GM12878 (cell line): Measurements from ENCODE around the gene GRPEL2. TPM values are rescaled to one million over a fixed set of nuclear protein-coding genes. Genes with fewer than 3 reads are reported as not detected.

ENCODE experiments used
- ATAC-seq: fragments of 200-7000 bp; cut with Tn5 transposase; 3 replicates; pipeline ENCODE4 v1.9.1; 2020; ENCODE audit warnings: mild to moderate bottlenecking, moderate library complexity
- BruUV-seq: library from RNA; stranded (reverse); fragments of 400-500 nt; replicated peaks from 2 replicates; lab custom pipeline; 2021; lab: Mats Ljungman, UMichigan
- CTCF ChIA-PET: fragments of 300-600 bp; sonication (Branson Sonifier 250); formaldehyde crosslinking; extraction: SDS; loops from one replicate; lab custom pipeline; 2021; ENCODE audit warnings: inconsistent platforms; lab: Yijun Ruan, JAX
- POLR2A ChIA-PET: fragments of 350-600 bp; formaldehyde crosslinking; extraction: SDS; loops from one replicate; lab custom pipeline; 2021; ENCODE audit warnings: inconsistent platforms; lab: Charles Lee
- RAD21 ChIA-PET: fragments of 300-600 bp; sonication (Branson Sonifier 250); formaldehyde crosslinking; loops from one replicate; lab custom pipeline; 2023; ENCODE audit warnings: antibody characterized with exemption; ENCODE audit not compliant: unreplicated experiment; lab: Charles Lee
- SMC1A ChIA-PET: fragments of 300-600 bp; sonication (Branson Sonifier 250); formaldehyde crosslinking; loops from one replicate; lab custom pipeline; 2023; ENCODE audit not compliant: unreplicated experiment, uncharacterized antibody; lab: Charles Lee
- DNase-seq: peaks from one replicate; pipeline ENCODE4 v3.0.0-alpha.2; 2011; ENCODE audit warnings: low read depth, low spot score
- FAIRE-seq: peaks from 3 replicates; lab custom pipeline; 2011; peaks lifted over from hg19 to GRCh38; lab: Jason Lieb, UNC
- H2AFZ ChIP-seq: 2 replicates; pipeline ENCODE4 v1.6.0; 2011; ENCODE audit warnings: low read depth, low read length, control low read depth; ENCODE audit not compliant: control insufficient read depth
- H3K27ac ChIP-seq: 2 replicates; pipeline ENCODE4 v1.5.1; 2011; ENCODE audit warnings: control low read depth; ENCODE audit not compliant: control insufficient read depth, insufficient read depth
- H3K27me3 ChIP-seq, 2 experiments: replicated peaks in 1 of 2; 2 replicates each; pipeline versions ENCODE4 v1.6.0 to v1.6.1; 2011; ENCODE audit warnings: low read length in 1 of 2; ENCODE audit not compliant: control insufficient read depth in 2 of 2, insufficient read depth in 2 of 2
- H3K36me3 ChIP-seq, 2 experiments: 2 replicates each; pipeline ENCODE4 v1.5.1; 2011; ENCODE audit warnings: low read length in 1 of 2; ENCODE audit not compliant: control insufficient read depth in 2 of 2, insufficient read depth in 2 of 2
- H3K4me1 ChIP-seq: 2 replicates; pipeline ENCODE4 v1.6.1; 2011; ENCODE audit warnings: mild to moderate bottlenecking, low read length, moderate library complexity, mixed read lengths; ENCODE audit not compliant: control insufficient read depth, insufficient read depth
- H3K4me2 ChIP-seq: 2 replicates; pipeline ENCODE4 v1.6.0; 2011; ENCODE audit warnings: control low read depth; ENCODE audit not compliant: control insufficient read depth, insufficient read depth
- H3K4me3 ChIP-seq: fragments of 200-600 bp; sonication (generic); 2 replicates; pipeline ENCODE4 v1.5.1; 2016
- H3K79me2 ChIP-seq: 2 replicates; pipeline ENCODE4 v1.6.0; 2011; ENCODE audit warnings: low read length; ENCODE audit not compliant: control insufficient read depth, insufficient read depth
- H3K9ac ChIP-seq: 2 replicates; pipeline ENCODE4 v1.8.0; 2011; ENCODE audit warnings: low read length, control low read depth, mixed read lengths; ENCODE audit not compliant: control insufficient read depth, insufficient read depth
- H3K9me3 ChIP-seq: replicated peaks from 3 replicates; pipeline ENCODE4 v1.5.1; 2011; ENCODE audit warnings: mild to moderate bottlenecking, low read length; ENCODE audit not compliant: control insufficient read depth, insufficient read depth
- H4K20me1 ChIP-seq: 2 replicates; pipeline ENCODE4 v1.6.0; 2011; ENCODE audit not compliant: control insufficient read depth, insufficient read depth
- CEBPB ChIP-seq, 2 experiments: fragments of 150-350 bp in 1 of 2; IDR thresholded peaks; 2 replicates each; pipeline ENCODE4 v1.6.1; 2012 to 2014; ENCODE audit warnings: low read depth in 2 of 2, low read length in 2 of 2, borderline replicate concordance in 1 of 2, inconsistent platforms in 1 of 2
- DPF2 ChIP-seq: fragments of 450-650 bp; IDR thresholded peaks from 2 replicates; pipeline ENCODE4 v1.6.1; 2017; ENCODE audit warnings: mild to moderate bottlenecking
- LARP7 ChIP-seq: fragments of 450-650 bp; IDR thresholded peaks from 2 replicates; pipeline ENCODE4 v1.6.1; 2017; ENCODE audit warnings: mild to moderate bottlenecking
- RAD51 ChIP-seq: fragments of 450-650 bp; IDR thresholded peaks from 2 replicates; pipeline ENCODE4 v1.6.1; 2016; ENCODE audit warnings: moderate library complexity, mild to moderate bottlenecking, inconsistent platforms
- RFX5 ChIP-seq: IDR thresholded peaks from 2 replicates; pipeline ENCODE4 v1.6.1; 2011; ENCODE audit warnings: low read depth, low read length, improper control_type of control experiment
- SREBF1 ChIP-seq: IDR thresholded peaks from 2 replicates; pipeline ENCODE4 v1.6.1; 2012; ENCODE audit warnings: mild to moderate bottlenecking, low read length
- ZNF217 ChIP-seq: fragments of 450-650 bp; IDR thresholded peaks from 2 replicates; pipeline ENCODE4 v1.6.1; 2017; ENCODE audit warnings: antibody characterized with exemption, mild to moderate bottlenecking
- ZSCAN29 ChIP-seq: fragments of 450-650 bp; IDR thresholded peaks from 2 replicates; pipeline ENCODE4 v1.6.1; 2017; ENCODE audit warnings: mild to moderate bottlenecking, moderate library complexity
- WGBS: methylation state at CpG from one replicate; pipeline ENCODE4 v1.1.6; 2016; ENCODE audit warnings: low lambda C conversion rate; ENCODE audit not compliant: insufficient replicate concordance, insufficient coverage; ENCODE audit errors: missing lambda C conversion rate; 5-methylcytosine and 5-hydroxymethylcytosine counted together
- in situ Hi-C: fragments of 300-500 bp; cut with MboI; formaldehyde crosslinking; loops from 9 replicates; pipeline ENCODE4 v1.14.3; 2018; ENCODE audit warnings: mixed read lengths
- intact Hi-C: fragments of 100-400 bp; cut with micrococcal nuclease; formaldehyde crosslinking; loops from one replicate; pipeline ENCODE4 v1.14.2; 2022; ENCODE audit not compliant: unreplicated experiment
- polyA plus RNA-seq, 11 experiments: library from polyadenylated mRNA; depleted of rRNA in 4 of 11; unstranded in 6 of 11; stranded (reverse) in 5 of 11; fragments of >200 nt; fragmentation: Nextera tagmentation in 4 of 11; fragmentation: Illumina TruSeq in 1 of 11; extraction: Ambion mirVana in 4 of 11; extraction: Trizol in 1 of 11; gene quantifications; 1 replicate in 1 of 11; 2 replicates in 10 of 11; pipeline versions ENCODE4 v1.2.1 to v1.2.3, GENCODE V29; 2011 to 2016; ENCODE audit warnings: inconsistent platforms in 2 of 11, missing spikeins in 2 of 11, low read depth in 1 of 11
- total RNA-seq, 4 experiments: library from RNA; depleted of rRNA in 3 of 4; stranded (reverse); fragments of >200 nt in 3 of 4; fragmentation: Illumina TruSeq in 1 of 4; extraction: Trizol in 1 of 4; gene quantifications; 2 replicates each; pipeline versions ENCODE4 v1.2.1 to v1.2.3, GENCODE V29; 2013 to 2021
- TF ChIP-seq, protein P1 (sequence below): fragments of 150-350 bp; IDR thresholded peaks from 2 replicates; pipeline ENCODE4 v1.6.1; 2016; ENCODE audit warnings: low read depth, low read length
- TF ChIP-seq, protein P2 (sequence below): IDR thresholded peaks from 2 replicates; pipeline ENCODE4 v1.6.1; 2012; ENCODE audit warnings: low read depth, low read length, improper control_type of control experiment

The GRPEL2 gene
- total and polyA plus RNA-seq, 10 of the 15 experiments (the other 5 are each of a cell fraction or from before 2014, with no cell fraction given) = 4.4 to 20.2 (median 14.1) TPM

DNA sequence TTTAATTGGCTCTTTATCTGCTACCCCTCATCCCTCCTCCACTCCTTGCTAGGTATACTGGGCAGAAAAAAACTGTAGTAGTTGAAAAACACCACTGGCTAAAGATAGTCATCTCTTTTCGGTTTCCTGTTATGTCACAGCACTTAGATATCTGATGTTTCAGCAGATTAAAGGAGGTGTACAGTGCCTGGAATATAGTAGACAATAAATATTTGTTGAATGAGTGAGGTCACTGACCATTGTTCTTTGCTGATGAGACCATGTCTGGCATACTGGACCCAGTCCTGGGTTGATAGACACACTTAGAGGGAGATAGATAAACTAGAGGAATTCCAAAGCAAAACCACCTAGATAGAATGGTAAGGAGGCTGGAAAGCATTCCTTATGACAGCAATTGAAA lies 3.2 kb downstream of the GRPEL2 start:
- ChIA-PET RAD21 (no interaction called here), POLR2A (interaction anchor here (0.9 kb wide), 1 partner anchor 9 kb away, joined by 5 read pairs; the partner anchor contains the start of gene PCYOX1L), CTCF (interaction anchor here (1.0 to 1.3 kb wide), 2 partner anchors 9 to 24 kb away, joined by 3 to 4 read pairs; partner anchors contain the start of gene PCYOX1L), SMC1A (interaction anchor here (1.3 kb wide), 1 partner anchor 31 kb away, joined by 3 read pairs; no protein-coding TSS in a partner anchor)
- no peak overlapping the region for H2AFZ ChIP-seq
- H3K27ac ChIP-seq = no peak overlapping the region
- peaks cover 2 to 33% of the 10 kb centered on the region in 2 experiments for H3K36me3 ChIP-seq
- H3K9ac ChIP-seq = no peak overlapping the region
- H3K27me3 ChIP-seq = no peaks in the 10 kb centered on the region
- intact Hi-C loops = loop anchor here (10.0 kb wide), 1 partner anchor 544 kb away; no protein-coding TSS in a partner anchor
- H4K20me1 ChIP-seq = no peaks in the 10 kb centered on the region
- H3K4me3 ChIP-seq = no peak overlapping the region
- TF ChIP-seq CEBPB (IDR thresholded peaks at IDR 0.05; ENCODE audit: borderline replicate concordance in 1 of 2, low read depth in 2 of 2, low read length in 2 of 2) (no peak), DPF2 (no peak), LARP7 (no peak), RAD51 (no peak), SREBF1 (no peak), ZNF217 (no peak), RFX5 (no peak), ZSCAN29 (no peak)
- TF ChIP-seq, protein P1, sequence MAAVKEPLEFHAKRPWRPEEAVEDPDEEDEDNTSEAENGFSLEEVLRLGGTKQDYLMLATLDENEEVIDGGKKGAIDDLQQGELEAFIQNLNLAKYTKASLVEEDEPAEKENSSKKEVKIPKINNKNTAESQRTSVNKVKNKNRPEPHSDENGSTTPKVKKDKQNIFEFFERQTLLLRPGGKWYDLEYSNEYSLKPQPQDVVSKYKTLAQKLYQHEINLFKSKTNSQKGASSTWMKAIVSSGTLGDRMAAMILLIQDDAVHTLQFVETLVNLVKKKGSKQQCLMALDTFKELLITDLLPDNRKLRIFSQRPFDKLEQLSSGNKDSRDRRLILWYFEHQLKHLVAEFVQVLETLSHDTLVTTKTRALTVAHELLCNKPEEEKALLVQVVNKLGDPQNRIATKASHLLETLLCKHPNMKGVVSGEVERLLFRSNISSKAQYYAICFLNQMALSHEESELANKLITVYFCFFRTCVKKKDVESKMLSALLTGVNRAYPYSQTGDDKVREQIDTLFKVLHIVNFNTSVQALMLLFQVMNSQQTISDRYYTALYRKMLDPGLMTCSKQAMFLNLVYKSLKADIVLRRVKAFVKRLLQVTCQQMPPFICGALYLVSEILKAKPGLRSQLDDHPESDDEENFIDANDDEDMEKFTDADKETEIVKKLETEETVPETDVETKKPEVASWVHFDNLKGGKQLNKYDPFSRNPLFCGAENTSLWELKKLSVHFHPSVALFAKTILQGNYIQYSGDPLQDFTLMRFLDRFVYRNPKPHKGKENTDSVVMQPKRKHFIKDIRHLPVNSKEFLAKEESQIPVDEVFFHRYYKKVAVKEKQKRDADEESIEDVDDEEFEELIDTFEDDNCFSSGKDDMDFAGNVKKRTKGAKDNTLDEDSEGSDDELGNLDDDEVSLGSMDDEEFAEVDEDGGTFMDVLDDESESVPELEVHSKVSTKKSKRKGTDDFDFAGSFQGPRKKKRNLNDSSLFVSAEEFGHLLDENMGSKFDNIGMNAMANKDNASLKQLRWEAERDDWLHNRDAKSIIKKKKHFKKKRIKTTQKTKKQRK = no peak
- TF ChIP-seq, protein P2, sequence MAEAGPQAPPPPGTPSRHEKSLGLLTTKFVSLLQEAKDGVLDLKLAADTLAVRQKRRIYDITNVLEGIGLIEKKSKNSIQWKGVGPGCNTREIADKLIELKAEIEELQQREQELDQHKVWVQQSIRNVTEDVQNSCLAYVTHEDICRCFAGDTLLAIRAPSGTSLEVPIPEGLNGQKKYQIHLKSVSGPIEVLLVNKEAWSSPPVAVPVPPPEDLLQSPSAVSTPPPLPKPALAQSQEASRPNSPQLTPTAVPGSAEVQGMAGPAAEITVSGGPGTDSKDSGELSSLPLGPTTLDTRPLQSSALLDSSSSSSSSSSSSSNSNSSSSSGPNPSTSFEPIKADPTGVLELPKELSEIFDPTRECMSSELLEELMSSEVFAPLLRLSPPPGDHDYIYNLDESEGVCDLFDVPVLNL = no peak
- ATAC-seq = no peak
- in situ Hi-C loops = no loop called here
- H3K79me2 ChIP-seq = peaks cover 23% of the 10 kb centered on the region
- FAIRE-seq = no peak
- H3K9me3 ChIP-seq = no peaks in the 10 kb centered on the region
- BruUV-seq = no TSS peak
- 59% methylated on average over 1 of the region's 1 CpG for WGBS
- DNase-seq = no peak
- H3K4me1 ChIP-seq = no peaks in the 10 kb centered on the region
- 0 out of 2 replicates have a peak overlapping the region, but pooled peaks have one; percentile 12 for H3K4me2 ChIP-seq
